COR-L47 (cell line): ENCODE results near the gene DEFB126.
"Not testable (repeated sequence)": the region's sequence is repeated elsewhere in the genome, so short reads cannot be mapped to it uniquely, and the experiment has no call there.

Experiments used
- DNase-seq: peaks from one replicate; lab custom pipeline; 2025; lab: John Stamatoyannopoulos, UW

Gene DEFB126, protein sequence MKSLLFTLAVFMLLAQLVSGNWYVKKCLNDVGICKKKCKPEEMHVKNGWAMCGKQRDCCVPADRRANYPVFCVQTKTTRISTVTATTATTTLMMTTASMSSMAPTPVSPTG

GRCh38 chr20:142290-142689, at the start of gene DEFB126:
TSS of gene DEFB126 (plus strand) at chr20:142590. CDS start at chr20:142629, 39 bp downstream.
- DNase-seq: no peak

DNA sequence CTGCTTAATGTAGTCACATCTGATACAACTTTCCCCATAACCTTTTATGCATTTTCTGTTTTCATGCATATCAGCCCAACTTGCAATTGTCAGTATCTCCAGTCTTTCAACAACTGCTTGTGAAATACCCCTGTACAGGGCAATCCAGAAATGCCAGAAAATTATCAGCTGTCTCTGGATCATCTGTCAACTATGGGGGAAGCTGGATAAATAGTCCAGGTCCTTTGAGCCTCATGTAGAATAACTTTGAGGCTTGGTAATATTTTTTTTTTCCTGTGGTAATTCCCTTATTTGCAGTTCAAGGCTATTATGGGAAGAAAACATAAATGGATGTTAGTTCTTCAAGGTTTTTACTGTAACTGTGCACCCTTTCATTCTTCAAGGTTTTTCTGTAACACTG, 48.7 kb upstream of the DEFB126 start:
- no peak for DNase-seq

GRCh38 chr20:95215-95614, 47.2 kb upstream of the DEFB126 start:
- no peak for DNase-seq

DNA sequence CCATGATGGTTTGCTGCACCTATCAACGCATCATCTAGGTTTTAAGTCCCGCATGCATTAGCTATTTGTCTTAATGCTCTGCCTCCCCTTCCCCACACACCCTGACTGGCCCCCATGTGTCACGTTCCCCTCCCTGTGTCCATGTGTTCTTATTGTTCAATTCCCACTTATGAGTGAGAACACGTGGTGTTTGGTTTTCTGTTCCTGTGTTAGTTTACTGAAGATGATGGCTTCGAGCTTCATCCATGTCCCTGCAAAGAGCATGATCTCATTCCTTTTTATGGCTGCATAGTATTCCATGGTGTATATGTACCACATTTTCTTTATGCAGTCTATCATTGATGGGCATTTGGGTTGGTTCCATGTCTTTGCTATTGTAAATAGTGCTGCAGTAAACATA, 44.7 kb upstream of the DEFB126 start:
- not testable (repeated sequence) for DNase-seq

- no peak for DNase-seq
These were observed 40.4 kb upstream of the DEFB126 start for GRCh38 chr20:101975-102374.

DNA sequence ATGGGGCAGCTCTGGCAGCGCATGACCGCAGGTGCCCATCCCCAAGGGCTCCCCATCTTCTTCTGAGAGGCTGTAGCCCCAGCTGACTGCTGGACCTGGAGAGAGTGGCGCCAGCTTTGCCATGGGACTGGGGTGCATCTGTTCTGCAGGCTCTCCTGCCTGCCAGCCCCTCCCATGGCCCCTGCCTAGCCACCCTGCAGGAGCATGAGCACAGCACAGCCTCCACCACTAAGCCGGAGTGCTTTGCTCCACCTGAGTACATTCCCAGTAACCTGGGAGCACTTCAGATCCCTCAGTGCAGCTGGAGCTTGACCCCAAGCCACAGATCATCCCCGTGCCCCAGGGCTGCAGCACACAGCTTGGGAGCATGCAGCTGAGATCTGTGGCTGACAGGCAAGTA, 38.9 kb upstream of the DEFB126 start:
- DNase-seq: no peak

- no peak for DNase-seq
These were observed 30.0 kb upstream of the DEFB126 start for GRCh38 chr20:112396-112795.

DNA sequence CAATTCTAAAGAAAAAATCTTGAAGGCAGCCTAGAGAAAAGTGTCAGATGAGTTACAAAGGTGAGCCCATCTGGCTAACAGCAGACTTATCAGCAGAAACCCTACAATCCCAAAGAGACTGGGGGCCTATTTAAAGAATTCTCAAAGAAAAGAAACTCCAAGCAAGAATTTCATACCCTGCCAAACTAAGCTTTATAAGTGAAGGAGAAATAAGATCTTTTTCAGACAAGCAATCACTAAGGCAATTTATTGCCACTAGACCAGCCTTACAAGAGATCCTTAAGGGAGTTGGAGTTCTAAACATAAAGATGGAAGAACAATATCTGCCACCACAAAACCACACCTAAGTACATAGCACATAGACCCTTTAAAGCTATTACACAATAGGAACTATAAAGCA, 24.9 kb upstream of the DEFB126 start:
- DNase-seq: no peak

DNA sequence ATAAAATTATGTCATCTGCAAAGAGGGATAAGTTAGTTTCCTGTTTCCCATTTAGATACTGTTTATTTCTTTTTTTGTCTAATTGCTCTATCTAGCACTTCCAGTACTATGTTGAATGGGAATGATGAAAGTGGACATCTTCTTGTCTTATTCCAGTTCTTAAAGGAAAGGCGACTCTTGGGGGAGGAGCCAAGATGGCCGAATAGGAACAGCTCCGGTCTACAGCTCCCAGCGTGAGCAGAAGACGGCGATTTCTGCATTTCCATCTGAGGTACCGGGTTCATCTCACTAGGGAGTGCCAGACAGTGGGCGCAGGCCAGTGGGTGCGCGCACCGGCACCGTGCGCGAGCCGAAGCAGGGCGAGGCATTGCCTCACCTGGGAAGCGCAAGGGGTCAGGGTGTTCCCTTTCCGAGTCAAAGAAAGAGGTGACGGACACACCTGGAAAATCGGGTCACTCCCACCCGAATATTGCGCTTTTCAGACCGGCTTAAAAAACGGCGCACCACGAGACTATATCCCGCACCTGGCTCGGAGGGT, 12.5 kb upstream of the DEFB126 start:
- not testable (repeated sequence) for DNase-seq

DNA sequence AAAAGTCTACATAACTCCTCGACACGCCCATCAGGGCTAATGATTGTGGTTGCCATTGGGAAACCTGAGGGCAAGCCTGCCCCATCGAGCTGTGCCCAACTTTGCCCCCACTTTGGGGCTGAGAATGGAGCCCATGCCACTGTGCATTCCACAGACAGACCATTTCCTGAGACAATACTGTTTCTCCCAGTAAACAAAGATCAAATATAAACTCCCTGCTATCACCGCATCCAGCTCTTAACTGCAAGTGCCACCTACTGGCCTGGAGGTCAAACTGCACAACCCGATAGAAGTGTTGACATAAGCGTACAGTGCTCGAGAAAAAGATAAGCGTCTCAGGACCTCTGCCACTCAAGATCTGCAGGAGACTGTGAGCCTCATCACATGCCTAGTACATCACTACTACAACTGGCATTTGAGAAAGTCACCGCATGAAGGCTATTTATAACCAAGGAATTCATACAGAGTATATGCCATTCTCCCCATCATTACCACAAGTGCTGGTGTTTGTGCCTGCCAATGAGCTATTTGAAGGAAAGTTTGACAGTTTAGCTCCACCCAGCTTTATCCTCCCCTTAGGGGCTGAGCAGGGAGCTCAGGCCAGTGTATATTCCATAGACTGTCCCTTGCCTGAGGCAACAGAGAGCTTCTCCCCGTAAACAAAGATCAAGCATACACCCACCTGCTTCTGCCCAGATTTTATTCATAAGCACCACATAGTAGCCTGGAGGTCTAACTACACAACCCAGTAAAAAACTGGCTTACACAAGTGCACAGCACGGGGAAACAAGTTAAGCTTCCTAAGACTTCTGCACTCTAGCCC, 4.5 kb upstream of the DEFB126 start:
- DNase-seq: peak; percentile 1

GRCh38 chr20:145877-146276, 3.5 kb downstream of the DEFB126 start:
- DNase-seq: no peak

DNA sequence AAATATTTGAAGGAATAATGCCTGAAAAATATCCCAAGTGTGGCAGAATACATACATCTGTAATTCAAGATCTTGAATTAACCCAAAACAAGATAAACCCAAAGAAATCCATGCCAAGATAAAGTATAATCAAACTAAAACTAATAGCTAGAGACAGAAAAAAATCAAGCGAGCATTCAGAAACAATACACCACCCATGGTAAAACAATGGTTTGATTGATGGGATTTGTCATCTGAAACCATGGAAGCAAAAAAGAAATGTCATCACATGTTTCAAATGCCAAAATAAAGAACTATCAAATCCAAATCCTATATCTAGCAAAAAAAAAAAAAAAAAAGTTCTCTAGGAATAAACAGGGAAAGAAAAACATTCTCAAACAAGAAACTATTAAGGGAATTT, 9.7 kb downstream of the DEFB126 start:
- DNase-seq: no peak

- no peak for DNase-seq
These were observed 14.8 kb downstream of the DEFB126 start, which contains the start of gene DEFB127 for GRCh38 chr20:157154-157553. TSS of gene DEFB127 (plus strand) at chr20:157454. CDS start at chr20:157545, 91 bp downstream.

DNA sequence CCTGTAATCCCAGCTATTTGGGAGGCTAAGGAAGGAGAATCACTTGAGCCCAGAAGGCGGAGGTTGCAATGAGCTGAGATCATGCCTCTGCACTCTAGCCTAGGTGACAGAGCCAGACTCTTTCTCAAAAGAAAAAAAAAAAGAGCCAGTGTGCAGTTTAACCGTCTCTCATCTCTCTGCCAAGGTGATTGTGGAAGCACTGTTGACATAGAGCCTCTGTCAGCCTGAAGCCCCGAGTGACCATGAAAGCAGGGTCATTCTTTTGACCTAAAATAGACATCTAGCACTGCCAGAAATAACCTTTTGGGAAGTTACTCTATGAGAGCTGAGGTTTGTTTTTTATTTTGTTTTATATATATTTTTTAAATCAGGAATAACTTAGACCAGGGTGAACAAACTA, 22.2 kb downstream of the DEFB126 start:
- DNase-seq: no peak

- DNase-seq: no peak
These were observed 26.5 kb downstream of the DEFB126 start for GRCh38 chr20:168876-169275.

GRCh38 chr20:184288-184687, 41.9 kb downstream of the DEFB126 start:
- no peak for DNase-seq

GRCh38 chr20:187733-188132, 45.3 kb downstream of the DEFB126 start:
- no peak for DNase-seq

GRCh38 chr20:189611-190010, 47.2 kb downstream of the DEFB126 start, which contains the start of gene DEFB128:
TSS of gene DEFB128 (minus strand) at chr20:189711. CDS start at chr20:189623, 88 bp downstream.
- DNase-seq: no peak
